HG03175 (cell line): ENCODE measurements around the gene C10orf95.

ENCODE experiments used
- ATAC-seq: cut with Tn5 transposase; IDR thresholded peaks from one replicate; pipeline ENCODE4 v1.9.1; 2021; ENCODE audit warnings: mild to moderate bottlenecking, moderate library complexity; ENCODE audit not compliant: unreplicated experiment

The C10orf95 gene

GRCh38 chr10:102419269-102420180 lies 31.8 kb downstream of the C10orf95 start:
- ATAC-seq = no peak

GRCh38 chr10:102418622-102419268 lies 32.6 kb downstream of the C10orf95 start, which contains the start of gene PSD:
Gene PSD, minus strand, starts transcription at chr10:102418785. Its CDS starts 1,747 bp downstream, at chr10:102417038.
- no peak for ATAC-seq

- ATAC-seq = no peak
These were observed 34.6 kb downstream of the C10orf95 start for GRCh38 chr10:102416695-102417094.

GRCh38 chr10:102416283-102416682 lies 35.1 kb downstream of the C10orf95 start:
- ATAC-seq = no peak

- no peak for ATAC-seq
These were observed 36.6 kb downstream of the C10orf95 start for GRCh38 chr10:102414749-102415148.

GRCh38 chr10:102413806-102414561 lies 37.4 kb downstream of the C10orf95 start:
- no peak for ATAC-seq

- no peak for ATAC-seq
These were observed 38.2 kb downstream of the C10orf95 start for GRCh38 chr10:102413053-102413705.

GRCh38 chr10:102412293-102412692 lies 39.0 kb downstream of the C10orf95 start:
- ATAC-seq = no peak

GRCh38 chr10:102411341-102412255 lies 39.7 kb downstream of the C10orf95 start:
- no peak for ATAC-seq

- no peak for ATAC-seq
These were observed 40.8 kb downstream of the C10orf95 start for GRCh38 chr10:102410429-102411073.

- ATAC-seq = no peak
These were observed 41.5 kb downstream of the C10orf95 start for GRCh38 chr10:102409604-102410428.

GRCh38 chr10:102408728-102409603 lies 42.4 kb downstream of the C10orf95 start:
- no peak for ATAC-seq

GRCh38 chr10:102408131-102408727 lies 43.1 kb downstream of the C10orf95 start:
- ATAC-seq = no peak

GRCh38 chr10:102407425-102408130 lies 43.8 kb downstream of the C10orf95 start:
- no peak for ATAC-seq

GRCh38 chr10:102406815-102407214 lies 44.5 kb downstream of the C10orf95 start:
- no peak for ATAC-seq

- no peak for ATAC-seq
These were observed 45.7 kb downstream of the C10orf95 start for GRCh38 chr10:102405632-102406031.
